ENCODE measurements around the gene CHAF1A. TPM values are rescaled to one million over a fixed set of nuclear protein-coding genes. Genes with fewer than 3 reads are reported as not detected.

The CHAF1A gene, protein sequence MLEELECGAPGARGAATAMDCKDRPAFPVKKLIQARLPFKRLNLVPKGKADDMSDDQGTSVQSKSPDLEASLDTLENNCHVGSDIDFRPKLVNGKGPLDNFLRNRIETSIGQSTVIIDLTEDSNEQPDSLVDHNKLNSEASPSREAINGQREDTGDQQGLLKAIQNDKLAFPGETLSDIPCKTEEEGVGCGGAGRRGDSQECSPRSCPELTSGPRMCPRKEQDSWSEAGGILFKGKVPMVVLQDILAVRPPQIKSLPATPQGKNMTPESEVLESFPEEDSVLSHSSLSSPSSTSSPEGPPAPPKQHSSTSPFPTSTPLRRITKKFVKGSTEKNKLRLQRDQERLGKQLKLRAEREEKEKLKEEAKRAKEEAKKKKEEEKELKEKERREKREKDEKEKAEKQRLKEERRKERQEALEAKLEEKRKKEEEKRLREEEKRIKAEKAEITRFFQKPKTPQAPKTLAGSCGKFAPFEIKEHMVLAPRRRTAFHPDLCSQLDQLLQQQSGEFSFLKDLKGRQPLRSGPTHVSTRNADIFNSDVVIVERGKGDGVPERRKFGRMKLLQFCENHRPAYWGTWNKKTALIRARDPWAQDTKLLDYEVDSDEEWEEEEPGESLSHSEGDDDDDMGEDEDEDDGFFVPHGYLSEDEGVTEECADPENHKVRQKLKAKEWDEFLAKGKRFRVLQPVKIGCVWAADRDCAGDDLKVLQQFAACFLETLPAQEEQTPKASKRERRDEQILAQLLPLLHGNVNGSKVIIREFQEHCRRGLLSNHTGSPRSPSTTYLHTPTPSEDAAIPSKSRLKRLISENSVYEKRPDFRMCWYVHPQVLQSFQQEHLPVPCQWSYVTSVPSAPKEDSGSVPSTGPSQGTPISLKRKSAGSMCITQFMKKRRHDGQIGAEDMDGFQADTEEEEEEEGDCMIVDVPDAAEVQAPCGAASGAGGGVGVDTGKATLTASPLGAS
- 26.9 TPM for polyA plus RNA-seq (2012; ENCODE audit: missing spikeins)

- FAIRE-seq = peak; percentile 100
- TF ChIP-seq TAF1 (IDR thresholded peaks at IDR 0.05; ENCODE audit: borderline replicate concordance, low read depth, low read length) (no peak), POLR2A (IDR thresholded peaks at IDR 0.05; ENCODE audit: low read depth, low read length) (peak; percentile 68; the same call in 1 of the 2 replicates), POLR2AphosphoS5 (IDR thresholded peaks at IDR 0.05; ENCODE audit: low read depth, low read length) (peak; percentile 20; the same call in 1 of the 2 replicates)
- DNase-seq (ENCODE audit: insufficient read length) = peak; percentile 100
Observed at GRCh38 chr19:4402171-4403004, at the start of gene CHAF1A. Gene CHAF1A, plus strand, starts transcription at chr19:4402640. Its CDS starts 123 bp downstream, at chr19:4402763.

- no peak for FAIRE-seq
Observed at GRCh38 chr19:4352701-4353121, 49.7 kb upstream of the CHAF1A start.

GRCh38 chr19:4354282-4354681, 48.2 kb upstream of the CHAF1A start:
- FAIRE-seq = no peak

More at GRCh38 chr19:4352701-4353121, 49.7 kb upstream of the CHAF1A start:
- TF ChIP-seq POLR2AphosphoS5 (IDR thresholded peaks at IDR 0.05; ENCODE audit: low read depth, low read length) = no peak
- peak; percentile 71 for DNase-seq (ENCODE audit: insufficient read length)

GRCh38 chr19:4354897-4355296, 47.5 kb upstream of the CHAF1A start:
- TF ChIP-seq POLR2A (IDR thresholded peaks at IDR 0.05; ENCODE audit: low read depth, low read length) (no peak), POLR2AphosphoS5 (IDR thresholded peaks at IDR 0.05; ENCODE audit: low read depth, low read length) (no peak), TAF1 (IDR thresholded peaks at IDR 0.05; ENCODE audit: borderline replicate concordance, low read depth, low read length) (no peak)
- no peak for DNase-seq (ENCODE audit: insufficient read length)
- no peak for FAIRE-seq

More at GRCh38 chr19:4354282-4354681, 48.2 kb upstream of the CHAF1A start:
- TF ChIP-seq POLR2AphosphoS5 (IDR thresholded peaks at IDR 0.05; ENCODE audit: low read depth, low read length) (no peak), TAF1 (IDR thresholded peaks at IDR 0.05; ENCODE audit: borderline replicate concordance, low read depth, low read length) (no peak), POLR2A (IDR thresholded peaks at IDR 0.05; ENCODE audit: low read depth, low read length) (no peak)
- no peak for DNase-seq (ENCODE audit: insufficient read length)

- FAIRE-seq (no peak), DNase-seq (ENCODE audit: insufficient read length) (no peak)
- TF ChIP-seq POLR2AphosphoS5 (IDR thresholded peaks at IDR 0.05; ENCODE audit: low read depth, low read length) = peak; percentile 44
- TF ChIP-seq TAF1 (IDR thresholded peaks at IDR 0.05; ENCODE audit: borderline replicate concordance, low read depth, low read length) = no peak
Observed at GRCh38 chr19:4357095-4357797, 45.2 kb upstream of the CHAF1A start.

- FAIRE-seq (no peak), DNase-seq (ENCODE audit: insufficient read length) (no peak)
- TF ChIP-seq POLR2AphosphoS5 (IDR thresholded peaks at IDR 0.05; ENCODE audit: low read depth, low read length) (no peak; the same call in 1 of the 2 replicates), TAF1 (IDR thresholded peaks at IDR 0.05; ENCODE audit: borderline replicate concordance, low read depth, low read length) (no peak), POLR2A (IDR thresholded peaks at IDR 0.05; ENCODE audit: low read depth, low read length) (no peak)
Observed at GRCh38 chr19:4357921-4358326, 44.5 kb upstream of the CHAF1A start.

- TF ChIP-seq POLR2A (IDR thresholded peaks at IDR 0.05; ENCODE audit: low read depth, low read length) (no peak), POLR2AphosphoS5 (IDR thresholded peaks at IDR 0.05; ENCODE audit: low read depth, low read length) (no peak)
- no peak for FAIRE-seq
Observed at GRCh38 chr19:4358709-4359626, 43.5 kb upstream of the CHAF1A start.

GRCh38 chr19:4359627-4360000, 42.8 kb upstream of the CHAF1A start:
- FAIRE-seq = no peak
- TF ChIP-seq TAF1 (IDR thresholded peaks at IDR 0.05; ENCODE audit: borderline replicate concordance, low read depth, low read length) (no peak), POLR2A (IDR thresholded peaks at IDR 0.05; ENCODE audit: low read depth, low read length) (no peak), POLR2AphosphoS5 (IDR thresholded peaks at IDR 0.05; ENCODE audit: low read depth, low read length) (0 out of 2 replicates have a peak, but pooled peaks have one; percentile 29)

More at GRCh38 chr19:4358709-4359626, 43.5 kb upstream of the CHAF1A start:
- DNase-seq (ENCODE audit: insufficient read length) = no peak

DNA sequence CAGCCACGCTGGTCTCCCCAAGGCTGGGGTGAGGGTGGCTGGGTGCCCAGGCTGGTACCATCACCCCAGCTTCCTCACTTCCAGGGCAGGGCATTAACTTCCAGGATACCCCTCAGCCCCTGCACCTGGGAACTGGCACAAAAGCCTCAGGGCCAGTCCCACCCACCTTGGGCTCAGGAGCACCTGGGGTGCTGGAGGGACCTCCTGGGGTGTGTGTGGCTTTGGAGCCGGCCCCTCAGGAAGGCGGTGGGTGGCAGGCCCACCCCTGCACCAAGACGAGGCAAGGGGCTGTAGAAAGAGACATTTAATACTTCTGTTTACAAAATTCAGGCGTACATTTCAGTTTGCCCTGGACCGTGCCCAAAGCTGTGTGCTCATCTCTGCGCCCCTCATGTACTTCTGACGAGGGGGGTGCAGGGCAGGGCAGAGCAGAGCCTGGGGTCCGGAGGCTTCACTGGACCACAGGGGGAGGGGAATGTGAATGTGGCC, 42.3 kb upstream of the CHAF1A start:
- FAIRE-seq = no peak
- TF ChIP-seq POLR2A (IDR thresholded peaks at IDR 0.05; ENCODE audit: low read depth, low read length) (no peak), TAF1 (IDR thresholded peaks at IDR 0.05; ENCODE audit: borderline replicate concordance, low read depth, low read length) (no peak), POLR2AphosphoS5 (IDR thresholded peaks at IDR 0.05; ENCODE audit: low read depth, low read length) (0 out of 2 replicates have a peak, but pooled peaks have one; percentile 12)
- DNase-seq (ENCODE audit: insufficient read length) = no peak

More at GRCh38 chr19:4359627-4360000, 42.8 kb upstream of the CHAF1A start:
- DNase-seq (ENCODE audit: insufficient read length) = no peak

All from GM12892 (cell line).